A673 (cell line): ENCODE data around the gene TOP2A. TPM values are rescaled to one million over a fixed set of nuclear protein-coding genes. Genes with fewer than 3 reads are reported as not detected.
A peak's percentile ranks its signal among the peaks of the same experiment; 100 is the strongest.

Experiments
- BruUV-seq: library from RNA; stranded (reverse); fragments of 400-500 nt; replicated peaks from 2 replicates; lab custom pipeline; 2021; lab: Mats Ljungman, UMichigan
- CTCF ChIA-PET: fragments of 300-600 bp; sonication (Branson Sonifier 250); formaldehyde crosslinking; loops from one replicate; lab custom pipeline; 2022; ENCODE audit warnings: antibody characterized with exemption; lab: Charles Lee
- POLR2A ChIA-PET: fragments of 300-600 bp; sonication (Branson Sonifier 250); formaldehyde crosslinking; loops from one replicate; lab custom pipeline; 2022; ENCODE audit warnings: antibody characterized with exemption; ENCODE audit not compliant: low non-redundant PET; lab: Charles Lee
- DNase-seq: peaks from one replicate; pipeline ENCODE4 v3.0.0-alpha.2; 2015; ENCODE audit warnings: low spot score
- H3K27ac ChIP-seq: fragments of 200-600 bp; sonication (generic); 2 replicates; pipeline ENCODE4 v1.5.1; 2016; ENCODE audit warnings: mixed run types, low read depth, mild to moderate bottlenecking, mixed read lengths, antibody characterized with exemption, low read length; ENCODE audit not compliant: poor library complexity, severe bottlenecking
- H3K27me3 ChIP-seq: fragments of 200-600 bp; sonication (generic); replicated peaks from 2 replicates; pipeline ENCODE4 v1.6.1; 2017; ENCODE audit warnings: mixed run types, low read depth, mild to moderate bottlenecking, mixed read lengths, antibody characterized with exemption, low read length; ENCODE audit not compliant: insufficient read depth, poor library complexity
- H3K36me3 ChIP-seq: fragments of 200-600 bp; sonication (generic); 2 replicates; pipeline ENCODE4 v1.6.1; 2016; ENCODE audit warnings: mixed run types, mild to moderate bottlenecking, mixed read lengths, antibody characterized with exemption, low read length; ENCODE audit not compliant: insufficient read depth, poor library complexity, severe bottlenecking
- H3K4me1 ChIP-seq: fragments of 200-600 bp; sonication (generic); 2 replicates; pipeline ENCODE4 v1.6.1; 2017; ENCODE audit warnings: mixed run types, mild to moderate bottlenecking, mixed read lengths, antibody characterized with exemption, low read length; ENCODE audit not compliant: insufficient read depth, poor library complexity, severe bottlenecking
- H3K4me3 ChIP-seq: fragments of 200-600 bp; sonication (generic); 2 replicates; pipeline ENCODE4 v1.5.1; 2016; ENCODE audit warnings: low read depth, mixed run types, mild to moderate bottlenecking, mixed read lengths, low read length; ENCODE audit not compliant: poor library complexity, severe bottlenecking
- H3K9me3 ChIP-seq: fragments of 200-600 bp; sonication (generic); 2 replicates; pipeline ENCODE4 v1.6.1; 2016; ENCODE audit warnings: mixed run types, low read depth, mild to moderate bottlenecking, mixed read lengths, antibody characterized with exemption, low read length; ENCODE audit not compliant: poor library complexity, severe bottlenecking
- CTCF ChIP-seq: fragments of 300-800, 200-600 bp; sonication (generic); conservative IDR thresholded peaks from 2 replicates; pipeline ENCODE4 v1.5.1; 2017; ENCODE audit warnings: low read depth, mild to moderate bottlenecking, antibody characterized with exemption, low read length, moderate library complexity, mixed read lengths
- EZH2 ChIP-seq: fragments of 200-600 bp; sonication (generic); IDR thresholded peaks from 2 replicates; pipeline ENCODE4 v1.6.1; 2017; ENCODE audit warnings: borderline replicate concordance, low read depth, mild to moderate bottlenecking, mixed read lengths, antibody characterized with exemption, low read length; ENCODE audit not compliant: poor library complexity, severe bottlenecking
- intact Hi-C: fragments of 100-400 bp; cut with micrococcal nuclease; formaldehyde crosslinking; loops from one replicate; pipeline ENCODE4 v1.10.0; 2022; ENCODE audit not compliant: unreplicated experiment
- total RNA-seq: library from RNA; stranded (reverse); gene quantifications from 2 replicates; pipeline ENCODE4 v1.2.3, GENCODE V29; 2021

The TOP2A gene
- total RNA-seq, 1 experiment from 2014 or later, result 188 TPM

GRCh38 chr17:40443196-40443987 lies 25.7 kb upstream of the TOP2A start, which contains the start of gene IGFBP4:
Gene IGFBP4 (plus strand): TSS chr17:40443450. CDS start chr17:40443736, 286 bp downstream.
- no peaks in the 10 kb centered on the region for H3K9me3 ChIP-seq
- intact Hi-C loops, result loop anchor here (10.0 kb wide), 1 partner anchor 91 kb away; no protein-coding TSS in a partner anchor
- H3K27ac ChIP-seq, result no peak within 1 kb of the TSS
- H3K36me3 ChIP-seq, result no peaks in the 10 kb centered on the region
- TF ChIP-seq EZH2, result no peak
- TF ChIP-seq CTCF, result 0 out of 2 replicates have a peak, but pooled peaks have one; percentile 24
- no TSS peak for BruUV-seq
- no peaks in the 10 kb centered on the region for H3K4me1 ChIP-seq
- peak within 1 kb of the TSS; percentile 44 for H3K4me3 ChIP-seq
- no peaks in the 10 kb centered on the region for H3K27me3 ChIP-seq
- DNase-seq, result peak; percentile 63
- POLR2A ChIA-PET, result interaction anchor here (0.5 kb wide), 1 partner anchor 21 kb away, joined by 11 read pairs; no protein-coding TSS in a partner anchor
- CTCF ChIA-PET, result interaction anchor here (0.6 to 1.6 kb wide), 3 partner anchors 33 to 485 kb away, joined by 3 to 8 read pairs (median 4); no protein-coding TSS in a partner anchor

DNA sequence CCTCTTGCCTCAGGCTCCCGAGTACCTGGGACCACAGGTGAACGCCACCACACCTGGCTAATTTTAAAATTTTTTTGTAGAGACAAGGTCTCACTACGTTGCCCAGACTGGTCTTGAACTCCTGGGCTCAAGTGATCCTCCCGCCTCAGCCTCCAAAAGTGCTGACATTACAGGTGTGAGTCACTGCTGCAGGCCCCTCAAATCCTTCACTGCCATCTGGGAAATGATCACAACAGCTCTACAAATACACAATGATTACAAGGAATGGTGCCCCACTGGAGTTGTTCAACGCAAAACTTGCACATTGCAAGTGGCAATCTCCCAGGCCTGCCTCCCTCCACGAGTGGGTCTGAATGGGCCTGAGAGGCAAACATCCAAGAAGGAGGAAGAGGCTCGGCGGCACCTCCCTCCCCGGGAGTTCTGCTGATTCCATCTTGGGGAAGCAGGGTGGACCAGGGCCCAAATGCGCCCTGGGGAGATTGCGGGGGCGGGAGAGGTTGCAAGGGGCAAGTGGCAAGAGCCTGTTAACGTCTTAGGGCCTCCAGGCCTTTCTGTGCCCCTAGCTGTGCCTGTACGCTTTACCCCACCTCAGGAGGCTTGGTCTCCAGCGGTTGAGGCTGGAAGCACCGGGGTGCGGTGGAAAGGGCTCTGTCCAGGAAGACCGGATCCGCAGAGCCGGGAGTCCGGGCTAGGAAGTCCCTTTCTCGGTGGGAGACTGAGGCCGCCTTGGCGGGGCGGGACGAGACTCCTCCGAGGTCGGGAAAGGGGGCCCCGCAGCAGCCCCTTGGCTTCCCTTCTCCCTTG lies 24.9 kb upstream of the TOP2A start:
- no peaks in the 10 kb centered on the region for H3K4me1 ChIP-seq
- BruUV-seq, result no TSS peak
- H3K27ac ChIP-seq, result no peak overlapping the region
- H3K9me3 ChIP-seq, result no peaks in the 10 kb centered on the region
- TF ChIP-seq EZH2, result no peak
- TF ChIP-seq CTCF, result no peak
- peak overlapping the region; percentile 44 for H3K4me3 ChIP-seq
- ChIA-PET CTCF (interaction anchor here (0.6 to 1.6 kb wide), 3 partner anchors 34 to 484 kb away, joined by 3 to 8 read pairs (median 4); no protein-coding TSS in a partner anchor), POLR2A (no interaction called here)
- H3K27me3 ChIP-seq, result no peaks in the 10 kb centered on the region
- H3K36me3 ChIP-seq, result no peaks in the 10 kb centered on the region
- intact Hi-C loops, result loop anchor here (10.0 kb wide), 1 partner anchor 92 kb away; no protein-coding TSS in a partner anchor
- DNase-seq, result no peak

GRCh38 chr17:40440166-40440565 lies 22.5 kb upstream of the TOP2A start:
- Histone ChIP-seq H3K27ac (no peak overlapping the region), H3K4me3 (no peak overlapping the region), H3K36me3 (no peaks in the 10 kb centered on the region), H3K27me3 (no peaks in the 10 kb centered on the region), H3K4me1 (no peaks in the 10 kb centered on the region), H3K9me3 (no peaks in the 10 kb centered on the region)
- intact Hi-C loops, result loop anchor here (10.0 kb wide), 1 partner anchor 95 kb away; no protein-coding TSS in a partner anchor
- TF ChIP-seq EZH2 (no peak), CTCF (no peak)
- no peak for DNase-seq
- ChIA-PET POLR2A (no interaction called here), CTCF (no interaction called here)
- BruUV-seq, result no TSS peak
